ENCODE results near the gene STRA6.

STRA6 gene

GRCh38 chr15:74206801-74207281 lies 4.3 kb upstream of the STRA6 start:
- no peak for ATAC-seq

GRCh38 chr15:74205582-74205947 lies 3.0 kb upstream of the STRA6 start:
- ATAC-seq, result no peak

GRCh38 chr15:74203914-74204431 lies 1.4 kb upstream of the STRA6 start:
- no peak for ATAC-seq

GRCh38 chr15:74201710-74202420 lies 722 bp downstream of the STRA6 start:
- no peak for ATAC-seq

GRCh38 chr15:74200871-74201419 lies 1.6 kb downstream of the STRA6 start:
- ATAC-seq, result no peak

- no peak for ATAC-seq
Observed at GRCh38 chr15:74200412-74200815, 2.2 kb downstream of the STRA6 start.

- ATAC-seq, result no peak
Observed at GRCh38 chr15:74199297-74199652, 3.3 kb downstream of the STRA6 start.

- no peak for ATAC-seq
Observed at GRCh38 chr15:74197176-74197965, 5.2 kb downstream of the STRA6 start.

- ATAC-seq, result no peak
Observed at GRCh38 chr15:74196175-74196574, 6.4 kb downstream of the STRA6 start.

GRCh38 chr15:74194572-74195559 lies 7.7 kb downstream of the STRA6 start:
- ATAC-seq, result no peak

GRCh38 chr15:74193905-74194304 lies 8.7 kb downstream of the STRA6 start:
- ATAC-seq, result no peak

- ATAC-seq, result no peak
Observed at GRCh38 chr15:74193299-74193718, 9.3 kb downstream of the STRA6 start.

- no peak for ATAC-seq
Observed at GRCh38 chr15:74192751-74193150, 9.8 kb downstream of the STRA6 start.

GRCh38 chr15:74191798-74192197 lies 10.8 kb downstream of the STRA6 start:
- ATAC-seq, result no peak

- ATAC-seq, result no peak
Observed at GRCh38 chr15:74188216-74188615, 14.4 kb downstream of the STRA6 start.

- peak in 1 of 2 donors; percentile 48 for ATAC-seq
Observed at GRCh38 chr15:74185710-74186348, 16.8 kb downstream of the STRA6 start.

GRCh38 chr15:74184582-74185091 lies 17.9 kb downstream of the STRA6 start:
- peak in 1 of 2 donors; percentile 25 for ATAC-seq

GRCh38 chr15:74182131-74182530 lies 20.5 kb downstream of the STRA6 start:
- ATAC-seq, result no peak

GRCh38 chr15:74180881-74181602 lies 21.5 kb downstream of the STRA6 start:
- ATAC-seq, result no peak

- no peak for ATAC-seq
Observed at GRCh38 chr15:74179983-74180880, 22.4 kb downstream of the STRA6 start.

All from activated CD4-positive, CD25-positive, alpha-beta regulatory T cell treated with anti-CD3 and anti-CD28 coated beads, Interleukin-2, amount 50 U/mL, for 24 hours (primary cell).